ENCODE data around the gene SLC36A3.

The SLC36A3 gene

GRCh38 chr5:151288180-151288579 lies 15.4 kb downstream of the SLC36A3 start:
- Histone ChIP-seq H2AFZ (ENCODE audit: insufficient read depth, low read length, poor library complexity) (no peak overlapping the region), H3K4ac (ENCODE audit: low read depth, low read length) (no peak overlapping the region), H3K4me3 (ENCODE audit: low read depth, low read length) (no peak overlapping the region), H2BK5ac (ENCODE audit: low read depth, low read length, poor library complexity) (no peak overlapping the region), H3K27ac (ENCODE audit: low read depth, low read length) (no peak overlapping the region), H3K9ac (ENCODE audit: low read length) (no peak overlapping the region), H3K79me2 (ENCODE audit: control insufficient read depth, insufficient read depth, low read length, poor library complexity) (no peaks in the 10 kb centered on the region), H2BK120ac (ENCODE audit: insufficient read depth, low read length, poor library complexity) (no peak overlapping the region), H3K4me1 (ENCODE audit: control insufficient read depth in 1 of 2, insufficient read depth in 2 of 2, low read length in 2 of 2) (peaks cover 0 to 9% of the 10 kb centered on the region in 2 experiments), H3K9me3 (ENCODE audit: insufficient read depth, low read depth, low read length) (no peaks in the 10 kb centered on the region), H3K18ac (ENCODE audit: low read length) (no peak overlapping the region), H3K27me3 (ENCODE audit: insufficient read depth, low read length) (no peaks in the 10 kb centered on the region), H4K91ac (ENCODE audit: low read depth, low read length) (no peak overlapping the region), H3K4me2 (ENCODE audit: low read length) (no peak overlapping the region), H3K79me1 (ENCODE audit: low read length) (no peaks in the 10 kb centered on the region), H4K8ac (ENCODE audit: low read depth, low read length) (no peak overlapping the region), H3K14ac (ENCODE audit: low read length) (no peak overlapping the region), H3K36me3 (ENCODE audit: control insufficient read depth in 1 of 2, insufficient read depth in 2 of 2, low read length in 2 of 2) (no peaks in the 10 kb centered on the region), H3K23ac (ENCODE audit: low read length) (no peak overlapping the region), H4K12ac (ENCODE audit: low read depth, low read length) (no peak overlapping the region), H2AK5ac (ENCODE audit: low read length) (no peak overlapping the region), H2BK12ac (ENCODE audit: low read length) (no peak overlapping the region)
- WGBS (ENCODE audit: extremely low coverage, insufficient coverage, insufficient read length): no CpG with 5 or more reads among the region's 2 CpGs
- peak in 1 of 2 donors; percentile 55 for DNase-seq

GRCh38 chr5:151286246-151286645 lies 17.3 kb downstream of the SLC36A3 start:
- H3K23ac ChIP-seq (ENCODE audit: low read length): no peak overlapping the region

GRCh38 chr5:151285683-151286082 lies 17.9 kb downstream of the SLC36A3 start:
- WGBS (ENCODE audit: extremely low coverage, insufficient coverage, insufficient read length): no CpG with 5 or more reads among the region's 5 CpGs
- Histone ChIP-seq H3K4ac (ENCODE audit: low read depth, low read length) (no peak overlapping the region), H2AK5ac (ENCODE audit: low read length) (no peak overlapping the region), H2BK12ac (ENCODE audit: low read length) (no peak overlapping the region), H4K8ac (ENCODE audit: low read depth, low read length) (no peak overlapping the region), H3K36me3 (ENCODE audit: control insufficient read depth in 1 of 2, insufficient read depth in 2 of 2, low read length in 2 of 2) (no peaks in the 10 kb centered on the region), H3K4me2 (ENCODE audit: low read length) (no peak overlapping the region), H3K14ac (ENCODE audit: low read length) (no peak overlapping the region), H3K27me3 (ENCODE audit: insufficient read depth, low read length) (no peaks in the 10 kb centered on the region), H3K4me1 (ENCODE audit: control insufficient read depth in 1 of 2, insufficient read depth in 2 of 2, low read length in 2 of 2) (peaks cover 0 to 9% of the 10 kb centered on the region in 2 experiments), H2BK120ac (ENCODE audit: insufficient read depth, low read length, poor library complexity) (no peak overlapping the region), H3K79me2 (ENCODE audit: control insufficient read depth, insufficient read depth, low read length, poor library complexity) (no peaks in the 10 kb centered on the region), H2AFZ (ENCODE audit: insufficient read depth, low read length, poor library complexity) (no peak overlapping the region), H2BK5ac (ENCODE audit: low read depth, low read length, poor library complexity) (no peak overlapping the region), H3K9ac (ENCODE audit: low read length) (no peak overlapping the region), H3K23ac (ENCODE audit: low read length) (no peak overlapping the region), H3K4me3 (ENCODE audit: low read depth, low read length) (no peak overlapping the region), H3K79me1 (ENCODE audit: low read length) (no peaks in the 10 kb centered on the region), H4K91ac (ENCODE audit: low read depth, low read length) (no peak overlapping the region), H3K18ac (ENCODE audit: low read length) (no peak overlapping the region), H4K12ac (ENCODE audit: low read depth, low read length) (no peak overlapping the region), H3K9me3 (ENCODE audit: insufficient read depth, low read depth, low read length) (peaks cover 3% of the 10 kb centered on the region), H3K27ac (ENCODE audit: low read depth, low read length) (no peak overlapping the region)
- DNase-seq: peak; percentile 75 to 91

More at GRCh38 chr5:151286246-151286645, 17.3 kb downstream of the SLC36A3 start:
- Histone ChIP-seq H2BK12ac (ENCODE audit: low read length) (no peak overlapping the region), H3K4me2 (ENCODE audit: low read length) (no peak overlapping the region), H3K4me3 (ENCODE audit: low read depth, low read length) (no peak overlapping the region), H3K27me3 (ENCODE audit: insufficient read depth, low read length) (no peaks in the 10 kb centered on the region), H3K4ac (ENCODE audit: low read depth, low read length) (no peak overlapping the region), H4K8ac (ENCODE audit: low read depth, low read length) (no peak overlapping the region), H3K27ac (ENCODE audit: low read depth, low read length) (no peak overlapping the region), H3K36me3 (ENCODE audit: control insufficient read depth in 1 of 2, insufficient read depth in 2 of 2, low read length in 2 of 2) (no peaks in the 10 kb centered on the region), H3K4me1 (ENCODE audit: control insufficient read depth in 1 of 2, insufficient read depth in 2 of 2, low read length in 2 of 2) (peaks cover 0 to 9% of the 10 kb centered on the region in 2 experiments), H3K18ac (ENCODE audit: low read length) (no peak overlapping the region), H3K9me3 (ENCODE audit: insufficient read depth, low read depth, low read length) (no peaks in the 10 kb centered on the region), H3K79me2 (ENCODE audit: control insufficient read depth, insufficient read depth, low read length, poor library complexity) (no peaks in the 10 kb centered on the region), H4K91ac (ENCODE audit: low read depth, low read length) (no peak overlapping the region), H2BK5ac (ENCODE audit: low read depth, low read length, poor library complexity) (no peak overlapping the region), H2AK5ac (ENCODE audit: low read length) (no peak overlapping the region), H3K79me1 (ENCODE audit: low read length) (no peaks in the 10 kb centered on the region), H2AFZ (ENCODE audit: insufficient read depth, low read length, poor library complexity) (no peak overlapping the region), H3K9ac (ENCODE audit: low read length) (no peak overlapping the region), H4K12ac (ENCODE audit: low read depth, low read length) (no peak overlapping the region), H2BK120ac (ENCODE audit: insufficient read depth, low read length, poor library complexity) (no peak overlapping the region), H3K14ac (ENCODE audit: low read length) (no peak overlapping the region)
- WGBS (ENCODE audit: extremely low coverage, insufficient coverage, insufficient read length): no CpG with 5 or more reads among the region's 1 CpG
- DNase-seq: peak; percentile 91 to 92

- Histone ChIP-seq H3K4me1 (ENCODE audit: control insufficient read depth in 1 of 2, insufficient read depth in 2 of 2, low read length in 2 of 2) (peaks cover 0 to 9% of the 10 kb centered on the region in 2 experiments), H4K91ac (ENCODE audit: low read depth, low read length) (no peak overlapping the region), H3K4me3 (ENCODE audit: low read depth, low read length) (no peak overlapping the region), H3K4ac (ENCODE audit: low read depth, low read length) (no peak overlapping the region), H3K9me3 (ENCODE audit: insufficient read depth, low read depth, low read length) (peaks cover 3% of the 10 kb centered on the region), H3K79me2 (ENCODE audit: control insufficient read depth, insufficient read depth, low read length, poor library complexity) (no peaks in the 10 kb centered on the region), H2BK120ac (ENCODE audit: insufficient read depth, low read length, poor library complexity) (no peak overlapping the region), H2BK12ac (ENCODE audit: low read length) (no peak overlapping the region), H3K27ac (ENCODE audit: low read depth, low read length) (no peak overlapping the region), H3K18ac (ENCODE audit: low read length) (no peak overlapping the region), H4K8ac (ENCODE audit: low read depth, low read length) (no peak overlapping the region), H2AK5ac (ENCODE audit: low read length) (no peak overlapping the region), H3K9ac (ENCODE audit: low read length) (no peak overlapping the region), H3K14ac (ENCODE audit: low read length) (no peak overlapping the region), H3K23ac (ENCODE audit: low read length) (no peak overlapping the region), H3K27me3 (ENCODE audit: insufficient read depth, low read length) (no peaks in the 10 kb centered on the region), H4K12ac (ENCODE audit: low read depth, low read length) (no peak overlapping the region), H3K79me1 (ENCODE audit: low read length) (no peaks in the 10 kb centered on the region), H3K36me3 (ENCODE audit: control insufficient read depth in 1 of 2, insufficient read depth in 2 of 2, low read length in 2 of 2) (no peaks in the 10 kb centered on the region), H3K4me2 (ENCODE audit: low read length) (no peak overlapping the region), H2AFZ (ENCODE audit: insufficient read depth, low read length, poor library complexity) (no peak overlapping the region), H2BK5ac (ENCODE audit: low read depth, low read length, poor library complexity) (no peak overlapping the region)
- no peak for DNase-seq
- WGBS (ENCODE audit: extremely low coverage, insufficient coverage, insufficient read length): no CpG with 5 or more reads among the region's 8 CpGs
Observed at GRCh38 chr5:151284392-151284967, 19.1 kb downstream of the SLC36A3 start.
